Measurements from ENCODE around the gene GTF2H2C.
"Not testable (repeated sequence)": the region's sequence is repeated elsewhere in the genome, so short reads cannot be mapped to it uniquely, and the experiment has no call there.

Gene GTF2H2C

DNA sequence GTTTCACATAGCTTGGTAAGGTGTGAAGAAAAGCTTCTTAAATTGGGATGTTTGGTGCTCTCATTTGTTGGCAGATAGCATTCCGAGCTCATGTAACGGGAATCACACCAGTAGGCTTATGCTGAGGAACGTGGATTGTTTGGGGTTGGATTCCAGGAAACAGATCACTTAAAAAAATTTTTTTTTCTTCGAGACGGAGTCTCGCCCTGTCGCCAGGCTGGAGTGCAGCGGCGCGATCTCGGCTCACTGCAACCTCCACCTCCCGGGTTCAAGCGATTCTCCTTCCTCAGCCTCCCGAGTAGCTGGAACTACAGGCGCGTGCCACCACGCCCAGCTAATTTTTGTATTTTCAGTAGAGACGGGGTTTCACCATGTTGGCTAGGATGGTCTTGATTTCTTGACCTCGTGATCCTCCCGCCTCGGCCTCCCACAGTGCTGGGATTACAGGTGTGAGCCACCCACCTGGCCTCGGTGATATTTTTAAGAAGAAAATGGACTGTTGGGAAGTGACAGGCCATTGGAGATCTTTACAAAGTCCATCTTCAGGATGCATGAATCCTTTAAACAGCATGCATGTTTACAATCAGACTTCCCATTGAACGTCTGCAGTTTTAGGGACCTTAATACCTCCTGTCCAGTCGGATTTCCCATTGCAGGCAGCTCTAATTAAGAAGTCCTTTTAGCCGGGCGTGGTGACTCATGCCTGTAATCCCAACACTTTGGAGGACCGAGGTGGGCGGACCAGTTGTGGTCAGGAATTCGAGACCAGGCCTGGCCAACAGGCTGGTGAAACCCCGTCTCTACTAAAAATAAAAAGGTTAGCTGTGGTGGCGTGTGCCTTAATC is 818 bp downstream of the GTF2H2C start:
- in situ Hi-C loops (cut with MboI; ENCODE audit: low sequenced_read_pairs): not testable (repeated sequence)

DNA sequence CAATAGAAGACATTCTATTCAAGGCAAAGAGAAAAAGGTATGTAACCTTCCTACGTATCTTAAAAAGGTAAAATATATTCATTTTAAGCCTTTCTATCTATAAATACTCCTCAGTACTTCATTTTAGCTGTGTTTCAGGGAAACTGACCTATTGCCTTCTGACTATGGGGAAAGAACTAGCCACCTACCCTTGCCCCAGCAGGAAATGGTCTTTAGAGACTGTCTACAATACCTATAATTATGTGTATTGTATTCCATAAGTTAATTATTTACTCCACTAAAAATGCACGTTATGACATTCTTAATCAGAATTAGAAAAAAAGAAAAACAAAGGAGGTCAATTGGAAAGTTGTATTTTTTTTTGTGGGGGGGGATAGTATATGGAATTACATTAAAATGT is 6.2 kb downstream of the GTF2H2C start:
- in situ Hi-C loops (cut with MboI; ENCODE audit: low sequenced_read_pairs): not testable (repeated sequence)

GRCh38 chr5:69568072-69568471 is 8.1 kb downstream of the GTF2H2C start:
- in situ Hi-C loops (cut with MboI; ENCODE audit: low sequenced_read_pairs): not testable (repeated sequence)

- in situ Hi-C loops (cut with MboI; ENCODE audit: low sequenced_read_pairs): not testable (repeated sequence)
Observed at GRCh38 chr5:69583356-69583755, 23.4 kb downstream of the GTF2H2C start.

- in situ Hi-C loops (cut with MboI; ENCODE audit: low sequenced_read_pairs): not testable (repeated sequence)
Observed at GRCh38 chr5:69596114-69596840, 36.3 kb downstream of the GTF2H2C start.

DNA sequence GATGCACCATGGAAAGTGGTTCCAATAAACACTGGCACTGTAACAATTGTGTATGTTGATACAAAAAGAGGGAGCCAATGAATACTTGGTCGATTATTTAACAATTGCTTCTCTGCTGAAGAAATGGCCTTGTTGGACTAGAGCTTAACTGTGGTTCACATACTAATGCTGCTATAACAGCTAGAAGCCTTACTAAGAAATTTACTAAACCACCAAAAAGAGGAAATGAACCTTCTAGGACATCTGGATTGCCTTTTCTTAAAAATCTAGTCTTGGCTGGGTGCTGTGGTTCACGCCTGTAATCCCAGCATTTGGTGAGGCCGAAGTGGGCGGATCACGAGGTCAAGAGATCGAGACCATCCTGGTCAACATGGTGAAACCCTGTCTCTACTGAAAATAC is 42.0 kb downstream of the GTF2H2C start:
- in situ Hi-C loops (cut with MboI; ENCODE audit: low sequenced_read_pairs): not testable (repeated sequence)

DNA sequence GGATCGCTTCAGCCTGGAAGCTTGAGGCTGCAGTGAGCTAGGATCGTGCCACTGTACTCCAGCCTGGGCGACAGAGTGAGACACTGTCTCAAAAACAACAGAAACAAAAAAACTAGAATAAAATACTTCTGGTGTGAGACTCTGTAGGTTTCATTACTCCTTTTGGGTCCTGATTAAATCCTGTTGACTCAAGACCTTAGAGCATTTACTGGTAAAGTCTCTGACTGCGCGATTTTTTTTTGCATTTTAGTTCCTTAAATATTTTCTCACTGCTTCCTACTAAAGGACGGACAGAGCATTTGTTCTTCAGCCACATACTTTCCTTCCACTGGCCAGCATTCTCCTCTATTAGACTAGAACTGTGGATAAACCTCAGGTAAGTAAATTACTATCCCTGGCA is 46.8 kb downstream of the GTF2H2C start:
- in situ Hi-C loops (cut with MboI; ENCODE audit: low sequenced_read_pairs): not testable (repeated sequence)

DNA sequence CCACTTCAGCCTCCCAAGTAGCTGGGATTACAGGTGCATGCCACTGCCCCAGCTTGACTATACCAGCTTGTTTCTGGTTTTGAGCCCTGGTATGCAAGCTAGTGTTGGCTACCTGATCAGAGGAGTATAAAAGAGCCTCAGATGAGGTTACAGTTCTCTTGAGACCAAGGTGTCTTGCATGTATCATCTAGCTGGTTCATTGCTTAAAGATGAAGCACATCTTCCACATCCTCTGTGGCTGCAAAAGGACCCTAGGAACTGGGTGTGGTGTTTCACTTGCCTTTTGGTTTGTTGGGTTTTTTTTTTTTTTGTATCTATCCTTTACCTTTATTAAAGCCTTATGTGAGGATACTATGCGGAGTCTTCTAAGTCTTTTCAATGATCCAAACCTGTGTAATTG is 47.8 kb downstream of the GTF2H2C start:
- in situ Hi-C loops (cut with MboI; ENCODE audit: low sequenced_read_pairs): not testable (repeated sequence)

- in situ Hi-C loops (cut with MboI; ENCODE audit: low sequenced_read_pairs): not testable (repeated sequence)
Observed at GRCh38 chr5:69608861-69609496, 49.0 kb downstream of the GTF2H2C start.

DNA sequence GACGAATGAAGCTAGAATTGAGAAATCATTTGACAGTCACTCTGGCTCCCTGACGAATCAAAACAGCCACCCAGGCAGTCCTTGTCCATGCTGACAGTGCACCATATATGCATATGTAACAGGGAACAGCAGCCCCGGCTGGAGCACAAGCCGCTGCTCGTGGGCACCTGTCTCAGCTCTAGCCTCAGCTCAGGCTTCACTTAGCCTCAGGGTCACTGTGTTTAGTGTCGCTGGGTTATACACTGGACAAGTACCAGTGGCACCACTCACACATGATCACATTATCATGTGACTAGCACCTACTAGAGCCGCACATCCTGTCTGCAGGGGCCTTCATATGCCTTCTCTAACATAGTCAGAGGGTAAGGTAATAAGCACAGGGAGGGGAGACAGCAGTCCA is 54.9 kb downstream of the GTF2H2C start:
- in situ Hi-C loops (cut with MboI; ENCODE audit: low sequenced_read_pairs): not testable (repeated sequence)

DNA sequence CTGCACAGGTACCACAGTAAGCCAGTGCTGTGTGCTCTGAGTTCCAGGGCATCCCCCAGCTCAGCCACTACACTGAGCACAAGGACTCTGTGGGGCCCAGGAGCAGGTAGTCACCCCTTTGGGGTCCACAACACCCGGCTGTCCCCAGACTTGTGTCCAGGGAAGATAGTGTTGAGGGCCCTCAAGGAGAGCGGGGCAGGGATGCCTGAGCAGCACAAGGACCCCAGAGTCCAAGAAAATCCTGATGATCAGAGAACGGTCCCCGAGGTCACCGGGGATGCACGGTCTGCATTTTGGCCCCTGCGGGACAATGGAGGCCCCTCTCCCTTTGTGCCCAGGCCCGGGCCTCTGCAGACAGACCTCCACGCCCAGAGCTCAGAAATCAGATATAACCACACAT is 71.9 kb downstream of the GTF2H2C start:
- in situ Hi-C loops (cut with MboI; ENCODE audit: low sequenced_read_pairs): not testable (repeated sequence)
